GM20431 (cell line): ENCODE data around the gene TIMM44.

Experiments used
- in situ Hi-C: fragments of 300-500 bp; cut with MseI, MboI; formaldehyde crosslinking; loops from one replicate; pipeline ENCODE4 v1.15.0; 2020; ENCODE audit warnings: low sequenced_read_pairs; ENCODE audit not compliant: unreplicated experiment

TIMM44 gene

DNA sequence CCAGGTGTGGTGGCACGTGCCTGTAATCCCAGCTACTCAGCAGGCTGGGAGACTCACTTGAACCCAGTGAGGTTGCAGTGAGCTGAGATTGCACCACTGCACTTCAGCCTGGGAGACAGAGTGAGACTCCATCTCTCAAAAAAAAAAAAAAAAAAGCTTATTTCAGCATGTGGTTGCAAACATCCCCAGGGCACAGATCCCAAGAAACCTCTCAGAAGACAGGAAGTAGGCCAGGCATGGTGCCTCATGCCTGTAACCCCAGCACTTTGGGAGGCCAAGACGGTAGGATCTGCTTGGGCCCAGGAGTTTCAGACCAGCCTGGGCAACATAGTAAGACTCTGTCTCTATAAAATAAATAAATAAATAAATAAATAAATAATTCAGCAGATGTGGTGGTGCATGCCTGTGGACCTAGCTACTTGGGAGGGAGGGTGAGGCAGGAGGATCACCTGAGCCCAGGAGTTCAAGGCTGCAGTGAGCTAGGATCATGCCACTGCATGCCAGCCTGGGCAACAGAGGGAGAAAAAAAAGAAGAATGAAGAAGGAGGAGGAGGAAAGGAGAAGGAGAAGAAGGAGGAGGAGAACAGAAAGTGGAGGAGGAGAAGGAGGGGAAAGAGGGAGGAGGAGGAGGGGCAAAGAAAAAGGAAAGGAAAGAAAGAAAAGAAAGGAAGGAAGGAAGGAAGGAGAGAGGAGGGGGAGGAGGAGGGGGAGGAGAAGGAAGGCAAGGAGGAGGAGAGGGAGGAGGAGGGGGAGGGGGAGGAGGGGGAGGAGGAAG lies 59.5 kb downstream of the TIMM44 start:
- in situ Hi-C loops: no loop called here

DNA sequence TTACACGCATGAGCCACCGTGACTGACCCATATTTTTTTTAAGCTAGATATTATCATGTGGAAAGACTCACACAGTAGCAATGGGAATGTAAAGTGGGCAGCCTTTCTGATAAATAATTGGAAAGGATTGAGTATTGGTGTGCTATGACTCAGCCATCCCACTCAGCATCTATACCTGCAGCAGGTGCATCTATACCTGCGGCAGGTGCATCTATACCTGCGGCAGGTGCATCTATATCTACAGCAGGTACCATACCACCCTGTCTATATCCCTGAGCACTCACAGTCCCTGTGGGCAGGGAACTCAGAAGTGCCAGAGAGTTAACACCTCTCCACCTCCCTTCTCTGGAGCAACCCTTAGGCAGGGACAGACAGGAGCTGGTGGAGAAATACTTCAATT lies 60.4 kb downstream of the TIMM44 start:
- in situ Hi-C loops: no loop called here

DNA sequence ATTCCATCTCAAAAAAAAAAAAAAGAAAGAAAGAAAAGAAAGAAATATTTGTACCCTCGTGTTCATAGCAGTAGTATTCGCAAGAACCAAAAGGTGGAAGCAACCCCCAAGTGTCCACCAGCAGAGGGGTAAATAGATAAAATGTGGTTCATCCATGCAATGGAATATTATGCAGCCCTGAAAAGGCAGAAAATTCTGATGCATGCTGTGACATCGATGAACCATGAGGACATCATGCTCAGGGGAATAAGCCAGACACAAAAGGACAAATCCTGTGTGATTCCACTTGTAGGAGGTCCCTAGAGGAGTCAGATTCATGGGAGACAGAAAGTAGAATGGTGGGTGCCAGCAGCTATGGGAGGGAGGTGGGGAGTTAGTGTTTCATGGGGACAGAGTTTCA lies 61.6 kb downstream of the TIMM44 start:
- in situ Hi-C loops: no loop called here

DNA sequence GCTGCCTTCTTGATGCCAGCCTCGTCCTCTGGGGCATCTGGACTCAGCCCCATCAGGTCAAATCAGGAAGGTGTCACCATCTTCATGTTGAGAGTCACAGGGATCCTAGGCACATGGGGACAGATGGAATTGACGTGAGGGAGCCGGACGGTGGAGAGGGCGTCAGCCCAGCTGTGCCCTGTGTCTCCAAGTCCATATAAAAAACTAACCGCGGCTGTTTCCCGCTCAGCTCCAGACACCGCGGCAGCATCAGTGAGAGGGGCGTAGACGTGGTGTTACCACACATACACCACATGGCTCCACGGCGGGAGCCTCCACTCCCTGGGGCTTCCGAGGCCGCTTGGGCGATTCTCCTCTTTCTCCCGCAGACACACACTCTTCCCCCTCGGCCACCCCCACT lies 63.6 kb downstream of the TIMM44 start:
- in situ Hi-C loops: no loop called here

DNA sequence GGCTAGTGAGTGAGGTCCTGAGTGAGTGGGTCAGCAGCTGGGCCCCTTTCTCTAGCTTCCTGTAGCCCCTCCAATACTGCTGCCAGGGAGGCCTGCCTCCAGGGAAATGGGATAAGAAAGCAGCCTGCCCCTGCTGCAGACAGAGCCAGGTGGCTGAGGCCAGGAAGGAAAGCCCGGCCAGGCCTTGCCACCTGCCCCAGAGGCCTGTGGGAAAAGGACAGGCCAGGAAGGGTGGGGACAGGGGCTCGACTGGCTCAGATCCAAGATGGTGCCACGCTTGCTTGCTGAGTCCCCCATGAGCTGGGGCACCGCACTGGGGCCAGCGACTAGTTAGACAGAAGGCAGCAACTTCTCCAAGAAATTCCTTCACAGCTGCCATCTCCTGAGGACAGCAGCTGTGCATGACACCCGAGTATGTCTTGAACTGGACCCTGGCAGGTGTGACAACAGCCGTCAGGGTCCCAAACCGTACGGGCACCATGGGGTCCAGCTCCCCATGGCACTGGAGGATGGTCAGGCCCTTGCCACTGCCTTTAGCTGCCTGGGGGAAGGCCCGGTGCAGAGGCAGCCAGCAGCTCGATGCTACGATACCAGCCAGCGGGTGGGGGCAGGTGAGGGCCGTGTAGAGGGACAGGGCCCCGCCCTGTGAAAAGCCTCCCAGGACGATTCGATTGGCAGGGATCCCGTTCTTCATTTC lies 64.2 kb downstream of the TIMM44 start:
- in situ Hi-C loops: no loop called here

DNA sequence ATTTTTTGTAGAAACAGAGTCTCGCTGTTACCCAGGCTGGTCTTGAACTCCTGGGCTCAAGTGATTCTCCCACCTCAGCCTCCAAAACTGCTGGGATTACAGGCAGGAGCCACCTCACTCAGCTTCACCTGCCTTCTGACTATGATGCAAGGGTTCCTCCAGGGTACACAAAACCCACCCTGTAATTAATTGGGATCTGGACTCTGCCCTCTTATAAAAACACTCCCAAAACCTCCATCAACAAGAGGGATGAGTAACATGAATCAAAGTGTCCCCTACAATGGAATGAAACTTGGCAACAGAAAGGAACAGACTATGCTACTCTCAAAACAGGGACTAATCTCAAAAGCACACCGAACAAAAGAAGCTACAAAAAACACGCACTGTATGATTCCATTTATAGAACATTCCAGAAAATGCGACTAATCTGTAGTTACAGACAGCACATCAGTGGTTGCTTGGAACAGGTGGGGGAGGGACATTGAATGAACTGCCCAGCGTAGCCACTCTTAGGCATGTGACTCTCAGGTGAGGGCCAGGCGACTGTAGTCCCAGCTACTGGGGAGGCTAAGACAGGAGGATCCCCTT lies 66.1 kb downstream of the TIMM44 start:
- in situ Hi-C loops: no loop called here
